GM21367 (cell line): Measurements from ENCODE around the gene IL32.

Experiments used
- ATAC-seq: cut with Tn5 transposase; IDR thresholded peaks from one replicate; pipeline ENCODE4 v1.9.1; 2021; ENCODE audit not compliant: unreplicated experiment

IL32 gene

GRCh38 chr16:3027983-3028715, 37.3 kb upstream of the IL32 start:
- no peak for ATAC-seq

DNA sequence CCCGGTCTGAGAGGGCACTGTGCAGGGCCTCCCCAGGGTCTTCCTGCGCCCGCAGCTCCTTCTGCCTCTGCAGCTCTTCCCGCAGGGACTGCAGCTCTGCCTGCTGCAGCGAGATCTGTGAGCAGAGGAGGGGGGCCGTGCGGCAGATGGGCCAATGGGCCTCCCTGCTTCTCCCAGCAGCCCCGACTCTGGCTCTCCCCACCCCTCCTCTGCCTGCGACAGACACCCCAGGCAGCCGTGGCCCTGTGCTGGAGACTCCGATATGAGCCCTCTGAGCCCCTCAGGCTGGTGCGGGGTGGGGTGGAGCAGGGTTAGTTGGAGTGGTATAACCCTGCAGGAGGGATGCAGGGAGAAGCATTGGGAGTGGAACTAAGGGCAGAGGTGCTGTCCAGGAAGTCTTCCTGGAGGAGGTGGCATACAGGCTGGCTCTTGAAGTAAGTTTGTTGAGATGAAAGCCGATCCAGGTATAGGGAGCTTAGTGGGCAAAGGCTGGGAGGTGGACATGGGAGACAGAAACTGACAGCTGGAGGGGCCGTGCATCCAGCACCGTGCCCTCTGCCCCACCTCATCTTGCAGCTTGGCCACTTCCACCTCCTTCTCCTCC, 36.6 kb upstream of the IL32 start:
- ATAC-seq = no peak

GRCh38 chr16:3029491-3030221, 35.8 kb upstream of the IL32 start:
- no peak for ATAC-seq

GRCh38 chr16:3030222-3031212, 34.9 kb upstream of the IL32 start:
- ATAC-seq = no peak

- no peak for ATAC-seq
Measured at GRCh38 chr16:3032624-3033023, 32.8 kb upstream of the IL32 start.

DNA sequence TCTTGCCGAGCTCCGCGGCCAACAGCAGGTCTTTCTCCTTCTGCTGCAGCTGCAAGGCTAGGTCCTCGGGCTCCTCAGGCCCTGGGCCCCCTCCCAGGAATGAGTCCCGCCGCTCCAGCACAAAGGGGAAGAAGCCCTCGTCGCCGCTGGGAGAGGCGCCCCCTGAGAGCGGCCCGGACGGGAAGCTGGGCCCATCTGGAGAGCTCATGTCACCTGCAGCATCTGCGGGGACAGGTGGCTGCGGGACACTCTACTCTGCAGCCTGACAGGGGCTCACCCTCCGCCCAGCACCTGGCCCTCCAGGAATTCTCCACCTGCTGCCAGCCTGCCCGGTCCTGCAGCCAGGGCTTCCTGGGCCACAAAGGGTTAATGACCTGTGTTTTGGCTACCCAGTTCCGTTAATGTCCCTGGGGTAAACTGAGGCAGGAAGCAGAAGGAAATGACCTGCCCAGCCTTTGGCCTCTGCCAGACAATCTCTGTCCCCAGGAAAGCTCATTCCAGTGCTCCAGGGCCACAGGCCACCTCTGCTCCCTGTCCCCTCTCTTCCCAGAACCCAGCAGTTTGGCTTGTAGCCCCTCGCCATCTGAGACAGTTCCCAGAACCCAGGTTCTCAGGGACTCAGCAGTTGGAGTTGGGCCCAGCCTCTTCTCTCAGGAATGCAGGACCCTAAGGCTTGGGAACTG, 30.0 kb upstream of the IL32 start:
- no peak for ATAC-seq

GRCh38 chr16:3035972-3036725, 29.3 kb upstream of the IL32 start:
- no peak for ATAC-seq

DNA sequence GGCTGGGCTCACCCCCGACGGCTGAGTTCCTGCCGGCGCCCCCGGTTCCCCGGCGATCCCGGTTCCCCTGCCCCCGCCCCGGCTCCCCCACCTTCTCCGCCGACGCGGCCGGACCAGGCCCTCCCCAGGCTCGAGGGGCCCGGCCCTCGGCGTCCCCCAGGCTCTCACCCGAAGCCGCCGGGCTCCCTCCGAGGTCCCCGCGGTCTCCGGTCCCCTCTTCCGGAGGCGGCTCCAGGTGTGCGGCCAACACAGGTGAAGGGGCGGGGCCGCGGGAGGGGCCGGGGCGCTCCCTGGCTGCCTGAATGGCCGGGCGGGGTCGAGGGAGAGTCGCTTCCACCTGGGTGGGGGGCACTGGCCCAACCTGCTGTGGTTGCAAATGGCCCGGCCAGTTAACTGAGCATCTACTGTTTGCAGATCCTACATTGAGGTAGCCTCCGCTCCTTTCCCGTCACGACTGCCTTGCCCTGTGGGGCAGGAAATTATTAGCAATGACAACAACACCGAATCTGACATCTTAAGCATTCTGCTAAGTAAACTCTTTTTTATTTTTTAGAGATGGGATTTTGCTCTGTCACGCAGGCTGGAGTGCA, 28.6 kb upstream of the IL32 start, which contains the start of gene BICDL2:
Gene BICDL2 (minus strand): TSS at position 219 of the 590 bp plus-strand sequence. CDS start 1,448 bp downstream, outside the sequence.
- ATAC-seq = no peak

DNA sequence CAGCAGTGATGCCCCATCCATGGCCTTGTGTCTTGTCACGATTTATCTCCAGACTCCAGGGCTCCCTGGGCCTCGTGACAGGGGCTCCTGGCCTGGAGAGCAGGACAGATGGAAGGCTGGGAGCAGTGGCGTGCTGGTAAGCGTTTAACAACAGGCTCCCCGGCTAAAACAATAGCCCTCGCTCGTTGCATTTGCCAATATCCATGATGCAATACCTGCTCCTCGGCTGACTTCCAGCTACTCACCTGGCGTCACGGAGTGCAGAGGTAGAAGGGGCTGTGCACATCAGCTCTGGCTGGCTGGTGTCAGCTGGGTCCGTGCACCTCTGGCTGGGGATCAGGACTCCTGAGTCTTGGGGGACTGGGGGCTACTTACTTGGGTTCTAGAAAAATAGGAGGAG, 27.2 kb upstream of the IL32 start:
- ATAC-seq = no peak

- no peak for ATAC-seq
Measured at GRCh38 chr16:3038896-3039295, 26.5 kb upstream of the IL32 start.

GRCh38 chr16:3042376-3042775, 23.1 kb upstream of the IL32 start:
- ATAC-seq = no peak

DNA sequence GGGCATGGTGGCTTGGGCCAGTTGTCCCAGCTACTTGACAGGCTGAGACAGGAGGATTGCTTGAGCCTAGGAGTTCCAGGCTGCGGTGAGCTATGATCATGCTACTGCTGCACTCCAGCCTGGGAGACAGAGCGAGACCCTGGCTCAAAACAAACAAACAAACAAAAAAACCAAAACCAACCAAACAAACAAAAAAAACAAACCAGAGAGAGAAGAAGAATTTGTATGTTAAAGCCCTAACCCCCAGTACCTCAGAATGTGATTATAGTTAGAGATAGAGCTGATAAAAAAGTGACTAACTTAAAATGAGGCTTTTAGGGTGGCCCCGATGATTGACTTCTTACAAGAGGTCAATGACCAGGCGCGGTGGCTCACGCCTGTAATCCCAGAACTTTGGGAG, 20.7 kb upstream of the IL32 start:
- no peak for ATAC-seq

DNA sequence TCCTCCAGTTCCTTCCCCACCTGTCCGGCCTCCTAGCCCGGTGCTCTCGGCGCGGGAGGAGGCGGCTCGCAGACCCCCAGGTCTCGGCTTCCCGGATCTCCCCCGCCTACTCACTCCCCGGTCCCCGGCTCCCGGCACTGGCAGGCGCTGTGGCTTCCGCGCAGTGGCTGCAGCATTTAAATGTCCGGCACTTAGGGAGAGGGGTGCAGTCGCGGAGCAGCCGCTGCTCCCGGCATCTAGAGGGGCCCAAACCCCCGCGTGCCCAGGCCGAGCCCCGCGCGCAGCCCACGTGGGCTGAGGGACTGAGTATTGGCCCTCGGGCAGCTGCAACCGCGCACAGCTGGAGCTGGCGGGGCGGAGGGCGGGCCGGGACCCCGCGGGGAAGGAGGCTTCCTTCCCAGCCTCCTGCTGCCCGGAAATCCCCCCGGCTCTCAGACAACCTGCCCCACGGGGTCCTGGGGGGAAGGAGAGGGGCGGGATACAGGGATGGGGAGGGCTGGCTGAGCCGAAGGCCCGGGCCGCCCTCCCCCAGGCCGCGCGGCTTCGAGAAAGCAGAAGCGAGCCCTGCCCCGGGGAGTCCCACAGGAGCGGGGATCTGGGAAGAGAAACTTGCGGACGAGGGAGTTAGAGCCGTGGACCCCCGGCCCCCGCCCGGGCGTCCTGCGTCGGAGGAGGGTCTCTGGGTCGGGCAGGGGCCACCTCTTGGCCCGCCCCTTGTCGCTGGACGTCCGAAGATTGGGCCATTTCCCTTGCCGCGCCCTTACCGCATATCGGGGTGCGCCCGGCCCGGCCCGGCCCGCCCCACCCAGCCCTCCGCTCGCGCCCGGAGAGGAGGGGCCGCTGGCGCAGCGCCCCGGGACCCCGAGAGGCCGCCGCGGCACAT, 19.4 kb upstream of the IL32 start, which contains the start of gene MMP25:
Gene MMP25 (plus strand): TSS at position 804 of the 883 bp plus-strand sequence. CDS start 357 bp downstream, outside the sequence.
- no peak for ATAC-seq

- ATAC-seq = no peak
Measured at GRCh38 chr16:3046641-3047386, 18.6 kb upstream of the IL32 start.

DNA sequence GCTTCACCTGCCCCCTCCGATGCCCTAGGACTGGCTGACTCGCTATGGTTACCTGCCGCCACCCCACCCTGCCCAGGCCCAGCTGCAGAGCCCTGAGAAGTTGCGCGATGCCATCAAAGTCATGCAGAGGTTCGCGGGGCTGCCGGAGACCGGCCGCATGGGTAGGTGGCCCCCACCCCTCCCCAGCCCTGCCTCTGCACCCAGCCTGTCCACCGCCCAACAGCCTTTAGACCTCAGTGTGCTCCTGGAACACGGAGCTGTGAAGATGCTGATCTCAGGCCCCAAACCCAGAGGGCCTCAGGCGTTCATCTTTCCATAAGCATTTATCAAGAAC, 18.1 kb upstream of the IL32 start:
- ATAC-seq = no peak

GRCh38 chr16:3049921-3050481, 15.4 kb upstream of the IL32 start:
- ATAC-seq = no peak

DNA sequence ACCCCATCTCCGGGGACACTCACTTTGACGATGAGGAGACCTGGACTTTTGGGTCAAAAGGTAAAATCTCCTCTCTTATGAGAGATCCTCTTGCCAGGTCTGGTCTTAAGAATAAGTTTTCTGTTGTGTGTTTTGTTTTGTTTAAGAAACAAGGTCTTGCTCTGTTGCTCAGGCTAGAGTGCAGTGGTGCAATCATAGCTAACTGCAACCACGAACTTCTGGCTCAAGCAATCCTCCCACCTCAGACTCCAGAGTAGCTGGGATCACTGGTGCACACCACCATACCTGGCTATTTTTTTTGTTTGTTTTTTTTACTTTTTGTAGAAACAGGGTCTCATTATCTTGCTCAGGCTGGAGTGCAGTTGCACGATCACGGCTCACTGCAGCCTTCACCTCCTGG, 15.0 kb upstream of the IL32 start:
- no peak for ATAC-seq
